Right atrium auricular region (tissue), 2 donors: Measurements from ENCODE around the gene CANX. TPM values are rescaled to one million over a fixed set of nuclear protein-coding genes. Genes with fewer than 3 reads are reported as not detected.
"Not testable (repeated sequence)": the region's sequence is repeated elsewhere in the genome, so short reads cannot be mapped to it uniquely, and the experiment has no call there.

ENCODE experiments used
- DNase-seq: peaks from one replicate; pipeline ENCODE4 v3.0.0-alpha.2; 2019; ENCODE audit warnings: low spot score
- H3K27ac ChIP-seq, 2 donors: fragments of 200-600 bp; sonication (generic); 1 replicate in 1 of 2; 2 replicates in 1 of 2; pipeline ENCODE4 v1.5.1; 2016 to 2019
- H3K27me3 ChIP-seq, 2 donors: fragments of 200-600 bp; sonication (generic); one replicate each; pipeline versions ENCODE4 v1.5.1 to v1.6.0; 2017 to 2019
- H3K36me3 ChIP-seq: fragments of 200-600 bp; sonication (generic); one replicate; pipeline ENCODE4 v1.5.1; 2016
- H3K4me1 ChIP-seq, 2 donors: fragments of 200-600 bp; sonication (generic); one replicate each; pipeline versions ENCODE4 v1.5.1 to v1.6.0; 2017 to 2019
- H3K4me3 ChIP-seq, 2 donors: fragments of 200-600 bp; sonication (generic); 1 replicate in 1 of 2; 2 replicates in 1 of 2; pipeline ENCODE4 v1.5.1; 2017 to 2019; ENCODE audit warnings: mild to moderate bottlenecking in 1 of 2, moderate library complexity in 1 of 2
- H3K9me3 ChIP-seq, 2 donors: fragments of 200-600 bp; sonication (generic); one replicate each; pipeline ENCODE4 v1.5.1; 2019
- CTCF ChIP-seq, 2 donors: fragments of 200-600 bp; sonication (generic); IDR thresholded peaks; one replicate each; pipeline ENCODE4 v1.5.1; 2019; ENCODE audit warnings: antibody characterized with exemption in 2 of 2
- total RNA-seq, 2 donors: library from RNA; depleted of rRNA; stranded (reverse); fragments of >200 nt; gene quantifications; one replicate each; pipeline ENCODE4 v1.1.0, GENCODE V29; 2016

CANX gene
- total RNA-seq: 100 to 1,000 TPM; 288 to 297 TPM

DNA sequence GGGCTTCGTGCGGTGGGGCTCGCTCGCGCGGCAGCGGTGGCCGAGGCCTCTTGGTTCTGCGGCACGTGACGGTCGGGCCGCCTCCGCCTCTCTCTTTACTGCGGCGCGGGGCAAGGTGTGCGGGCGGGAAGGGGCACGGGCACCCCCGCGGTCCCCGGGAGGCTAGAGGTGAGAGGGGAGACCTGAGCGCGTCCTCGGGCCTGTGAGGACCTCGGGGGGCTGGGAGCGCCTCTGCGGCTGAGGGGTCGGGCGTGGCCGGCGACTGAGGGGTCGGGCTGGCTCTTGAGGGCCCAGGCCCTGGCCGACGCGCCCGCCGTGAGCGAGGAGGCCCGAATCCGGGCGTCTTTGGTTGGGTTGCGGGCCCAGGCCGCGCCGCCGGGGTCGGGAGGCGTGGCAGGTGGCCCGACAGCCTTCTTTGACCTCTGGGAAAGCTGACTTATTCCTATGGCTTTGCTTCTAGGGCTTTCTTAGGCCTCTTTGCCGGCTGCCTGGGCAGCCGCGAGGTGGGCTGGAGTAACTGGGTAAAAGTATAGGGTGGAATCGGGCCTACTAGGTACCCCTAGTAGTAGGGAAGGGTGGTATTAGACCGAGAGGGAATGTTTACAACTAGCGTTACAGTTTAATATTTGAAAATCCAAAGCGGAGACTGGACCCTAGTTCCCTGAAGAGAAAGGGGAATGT lies at the start of gene CANX:
Gene CANX (plus strand): TSS at position 33 of the 681 bp plus-strand sequence. CDS start 6,715 bp downstream, outside the sequence.
- Histone ChIP-seq H3K36me3 (no peaks in the 10 kb centered on the region), H3K27ac (peak within 1 kb of the TSS; percentile 97 to 98), H3K9me3 (no peaks in the 10 kb centered on the region), H3K4me1 (peaks cover 0 to 44% of the 10 kb centered on the region in 2 donors), H3K4me3 (peak within 1 kb of the TSS; percentile 82 to 99), H3K27me3 (no peaks in the 10 kb centered on the region)
- TF ChIP-seq CTCF (IDR thresholded peaks at IDR 0.05): no peak
- no peak for DNase-seq

GRCh38 chr5:179649166-179649703 lies 49.5 kb upstream of the CANX start:
- H3K36me3 ChIP-seq, H3K9me3 ChIP-seq, DNase-seq: not testable (repeated sequence)

GRCh38 chr5:179650245-179650644 lies 48.5 kb upstream of the CANX start:
- not testable (repeated sequence) for H3K4me1 ChIP-seq, DNase-seq, H3K4me3 ChIP-seq

More at GRCh38 chr5:179649166-179649703, 49.5 kb upstream of the CANX start:
- H3K27ac ChIP-seq, H3K27me3 ChIP-seq, H3K4me3 ChIP-seq, H3K4me1 ChIP-seq: not testable (repeated sequence)

DNA sequence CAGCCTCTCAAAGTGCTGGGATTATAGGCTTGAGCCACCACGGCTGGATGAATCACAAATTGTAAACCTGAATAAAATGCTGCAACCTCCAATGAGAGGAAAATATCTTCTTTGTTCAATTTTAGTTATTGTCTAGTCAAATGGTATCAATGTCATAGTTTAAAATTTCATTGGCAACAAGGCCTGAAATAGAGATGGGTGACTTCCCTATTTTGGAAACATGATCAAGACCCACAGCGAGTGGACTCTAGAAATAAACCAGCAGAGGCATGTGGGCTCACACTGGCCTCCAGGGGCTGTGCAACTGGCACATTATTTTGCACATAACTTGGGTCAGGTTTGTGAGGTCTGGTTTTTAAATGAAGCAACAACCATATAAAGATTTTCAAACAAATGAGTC lies 45.6 kb upstream of the CANX start:
- H3K27me3 ChIP-seq, H3K27ac ChIP-seq: not testable (repeated sequence)

More at GRCh38 chr5:179650245-179650644, 48.5 kb upstream of the CANX start:
- H3K27me3 ChIP-seq, H3K27ac ChIP-seq, H3K9me3 ChIP-seq, H3K36me3 ChIP-seq: not testable (repeated sequence)

DNA sequence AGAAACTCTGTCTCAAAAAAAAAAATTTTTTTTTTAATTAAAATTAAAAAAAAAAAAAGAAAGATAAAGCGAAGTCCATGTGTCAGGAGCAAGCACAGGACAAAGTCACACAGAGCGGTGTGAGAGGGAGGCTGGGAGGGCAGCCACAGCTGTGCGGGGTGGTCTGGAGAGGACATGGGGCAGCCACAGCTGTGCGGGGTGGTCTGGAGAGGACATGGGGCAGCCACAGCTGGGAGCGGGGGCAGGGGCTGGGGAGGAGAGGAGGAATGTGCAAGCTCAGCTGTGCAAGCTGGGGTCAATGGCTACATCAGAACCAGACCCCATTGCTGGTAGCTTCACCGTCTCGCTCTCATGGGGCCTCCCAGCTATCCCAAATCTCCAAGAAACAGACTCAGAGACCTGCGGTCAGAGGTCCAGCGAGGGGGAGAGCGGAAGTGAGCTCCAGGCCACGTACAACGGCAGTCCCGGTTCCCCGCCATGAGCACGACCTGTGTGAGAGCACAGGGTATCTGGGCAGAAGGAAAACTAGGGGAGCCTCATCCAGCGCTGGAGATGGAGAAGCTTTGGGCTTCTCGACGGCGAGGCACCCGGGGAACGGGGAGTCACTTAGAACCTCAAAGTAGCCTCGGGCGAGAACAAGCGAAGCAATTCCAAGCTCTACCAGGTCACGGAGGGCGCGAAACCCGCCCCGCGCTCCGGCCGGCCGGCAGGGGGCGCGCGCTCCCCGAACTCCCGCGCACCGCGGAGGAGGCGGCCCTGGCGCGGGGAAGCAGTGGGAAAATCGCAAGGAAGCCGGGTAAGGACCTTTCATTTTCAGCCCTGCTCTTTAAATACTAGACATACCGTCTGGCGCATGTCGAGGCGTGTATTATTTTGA lies 41.2 kb upstream of the CANX start:
- H3K27ac ChIP-seq, H3K36me3 ChIP-seq, H3K4me1 ChIP-seq, H3K9me3 ChIP-seq, H3K27me3 ChIP-seq, DNase-seq: not testable (repeated sequence)
- H3K4me3 ChIP-seq: peak overlapping the region in 1 of 2 donors; percentile 34

More for the DNA sequence above, 45.6 kb upstream of the CANX start:
- not testable (repeated sequence) for DNase-seq, H3K9me3 ChIP-seq, H3K36me3 ChIP-seq, H3K4me1 ChIP-seq, H3K4me3 ChIP-seq

DNA sequence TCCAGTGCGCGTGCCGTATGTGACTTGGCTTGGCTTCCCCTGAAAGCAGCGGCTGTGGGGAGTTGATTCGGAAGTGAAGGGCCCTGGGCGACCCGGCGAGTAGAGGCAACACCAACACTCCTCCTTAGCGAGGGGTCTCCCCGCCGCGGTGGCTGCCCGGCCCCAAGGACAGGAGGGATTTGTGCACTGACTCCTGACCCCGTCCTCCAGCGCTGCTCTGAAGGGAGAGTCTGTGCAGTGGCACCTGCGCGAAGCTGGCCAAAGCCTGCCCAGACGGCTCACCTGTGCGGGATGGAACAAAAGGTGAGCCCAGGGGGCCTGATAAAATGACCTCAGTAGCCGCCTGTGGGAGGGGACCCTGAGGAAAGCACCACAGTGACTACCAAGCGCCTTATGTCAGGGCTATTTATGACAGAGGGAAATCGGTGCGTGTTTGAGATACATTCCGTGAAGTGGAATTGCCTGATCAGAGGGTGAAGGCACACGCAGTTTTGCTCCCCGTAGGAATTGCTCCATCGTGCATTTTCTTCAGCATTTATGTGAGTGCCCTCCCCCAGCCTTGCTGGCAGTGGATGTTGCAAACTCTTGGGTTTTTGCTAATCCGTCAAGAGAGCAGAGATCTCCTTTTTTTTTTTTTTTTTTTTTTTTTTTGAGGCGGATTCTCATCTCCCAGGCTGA lies 40.4 kb upstream of the CANX start:
- H3K4me3 ChIP-seq: peak overlapping the region; percentile 33 to 47
- not testable (repeated sequence) for DNase-seq, H3K27ac ChIP-seq, H3K36me3 ChIP-seq, H3K27me3 ChIP-seq, H3K4me1 ChIP-seq, H3K9me3 ChIP-seq

DNA sequence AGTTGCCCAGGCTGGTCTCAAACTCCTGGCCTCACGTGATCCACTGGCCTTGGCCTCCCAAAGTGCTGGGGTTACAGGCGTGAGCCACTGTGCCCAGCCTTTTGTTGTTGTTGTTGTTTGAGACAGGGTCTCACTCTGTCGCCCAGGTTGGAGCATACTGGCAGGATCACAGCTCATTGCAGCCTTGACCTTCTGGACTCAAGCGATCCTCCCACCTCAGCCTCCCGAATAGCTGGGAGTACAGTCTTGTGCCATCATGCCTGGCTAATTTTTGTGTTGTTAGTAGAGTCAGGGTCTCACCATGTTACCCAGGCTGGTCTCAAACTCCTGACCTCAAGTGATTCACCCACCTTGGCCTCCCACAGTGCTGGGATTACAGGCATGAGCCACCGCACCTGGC lies 37.1 kb upstream of the CANX start:
- not testable (repeated sequence) for H3K36me3 ChIP-seq

GRCh38 chr5:179668391-179668790 lies 30.4 kb upstream of the CANX start:
- H3K9me3 ChIP-seq: no peaks in the 10 kb centered on the region
- DNase-seq: no peak

More for the DNA sequence above, 37.1 kb upstream of the CANX start:
- not testable (repeated sequence) for H3K4me1 ChIP-seq, H3K27ac ChIP-seq, H3K4me3 ChIP-seq, H3K27me3 ChIP-seq, H3K9me3 ChIP-seq, DNase-seq

More at GRCh38 chr5:179668391-179668790, 30.4 kb upstream of the CANX start:
- Histone ChIP-seq H3K27ac (no peak overlapping the region), H3K4me3 (no peak overlapping the region), H3K27me3 (no peaks in the 10 kb centered on the region), H3K4me1 (no peaks in the 10 kb centered on the region), H3K36me3 (no peaks in the 10 kb centered on the region)
- peak; percentile 21 to 61 for TF ChIP-seq CTCF (IDR thresholded peaks at IDR 0.05)
